Stimulated activated CD8-positive, alpha-beta memory T cell treated with anti-CD3 and anti-CD28 coated beads, Interleukin-15, amount 100 ng/mL, for 4 hours (primary cell): ENCODE data around the gene FANCC.

Source experiments
- DNase-seq, 2 donors: peaks; one replicate each; pipeline ENCODE4 v3.0.0-alpha.2; 2020; ENCODE audit warnings: low read depth in 2 of 2

Gene FANCC

GRCh38 chr9:95147452-95148207, 169.9 kb downstream of the FANCC start:
- DNase-seq: no peak

GRCh38 chr9:95143591-95144561, 173.6 kb downstream of the FANCC start:
- no peak for DNase-seq

- DNase-seq: no peak
Measured at GRCh38 chr9:95142728-95143127, 174.8 kb downstream of the FANCC start.

- no peak for DNase-seq
Measured at GRCh38 chr9:95142315-95142714, 175.2 kb downstream of the FANCC start.

GRCh38 chr9:95140821-95141220, 176.7 kb downstream of the FANCC start:
- no peak for DNase-seq

- DNase-seq: no peak
Measured at GRCh38 chr9:95139126-95139525, 178.4 kb downstream of the FANCC start.

GRCh38 chr9:95138474-95138873, 179.0 kb downstream of the FANCC start:
- DNase-seq: no peak

GRCh38 chr9:95137587-95138145, 179.8 kb downstream of the FANCC start:
- DNase-seq: no peak

- DNase-seq: no peak
Measured at GRCh38 chr9:95135756-95136155, 181.8 kb downstream of the FANCC start.

GRCh38 chr9:95134457-95134881, 183.0 kb downstream of the FANCC start:
- DNase-seq: no peak

GRCh38 chr9:95133325-95133705, 184.2 kb downstream of the FANCC start:
- DNase-seq: no peak

GRCh38 chr9:95132366-95133324, 184.9 kb downstream of the FANCC start:
- no peak for DNase-seq

GRCh38 chr9:95131023-95131943, 186.2 kb downstream of the FANCC start:
- DNase-seq: no peak

GRCh38 chr9:95130484-95130883, 187.0 kb downstream of the FANCC start:
- DNase-seq: no peak

GRCh38 chr9:95129476-95130291, 187.8 kb downstream of the FANCC start:
- DNase-seq: no peak

GRCh38 chr9:95128177-95128524, 189.4 kb downstream of the FANCC start:
- no peak for DNase-seq

- DNase-seq: peak; percentile 21 to 27
Measured at GRCh38 chr9:95127249-95128176, 190.0 kb downstream of the FANCC start.

GRCh38 chr9:95126739-95127138, 190.8 kb downstream of the FANCC start:
- no peak for DNase-seq
